DOHH2 (cell line): ENCODE results near the gene VWDE.

Experiments used
- CTCF ChIP-seq: fragments of 200-600 bp; sonication (generic); IDR thresholded peaks from one replicate; pipeline ENCODE4 v1.5.1; 2014; ENCODE audit warnings: antibody characterized with exemption, mild to moderate bottlenecking, low read depth, low read length; ENCODE audit not compliant: poor library complexity, severe bottlenecking
- EZH2phosphoT487 ChIP-seq: fragments of 200-600 bp; sonication (generic); IDR thresholded peaks from 2 replicates; pipeline ENCODE4 v1.6.1; 2017; ENCODE audit warnings: borderline replicate concordance, mild to moderate bottlenecking, antibody characterized with exemption, low read length, moderate library complexity, mixed read lengths

DNA sequence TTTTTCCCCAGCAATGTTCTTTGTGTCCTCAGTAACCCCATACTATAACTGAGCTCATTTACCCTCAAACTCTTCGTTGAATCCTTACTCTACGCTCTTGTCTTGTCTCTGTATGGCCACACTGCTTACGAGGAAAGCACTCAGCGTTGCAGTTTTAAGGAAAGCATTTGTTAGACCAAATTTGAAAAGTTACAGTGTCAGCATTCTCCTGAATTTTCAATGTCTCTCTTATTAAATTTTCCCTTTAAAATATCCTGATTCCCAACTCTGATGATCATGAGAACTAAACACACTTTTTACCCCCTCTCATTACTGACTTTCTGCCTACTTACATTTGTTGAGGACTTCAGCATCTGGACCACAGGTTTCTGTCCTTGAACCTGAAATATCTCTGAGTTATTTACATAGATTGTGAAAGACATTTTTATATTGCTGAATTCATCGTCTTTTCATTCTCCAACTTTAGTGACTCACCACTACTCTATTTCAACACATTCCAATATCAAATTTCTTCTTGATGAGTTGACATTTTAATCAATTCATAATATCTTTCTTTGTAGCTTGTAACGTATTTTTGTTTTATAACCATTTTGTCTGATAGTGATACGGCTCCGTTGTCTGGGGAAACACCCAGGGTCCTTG, 19.8 kb upstream of the VWDE start:
- TF ChIP-seq CTCF: no peak
- no peak for TF ChIP-seq EZH2phosphoT487
